Breast epithelium (tissue), 4 donors: ENCODE measurements around the gene RNF123. TPM values are rescaled to one million over a fixed set of nuclear protein-coding genes. Genes with fewer than 3 reads are reported as not detected.
A peak's percentile ranks its signal among the peaks of the same experiment; 100 is the strongest.

Experiments used
- DNase-seq, 2 donors: peaks; one replicate each; pipeline ENCODE4 v3.0.0-alpha.2; 2019; ENCODE audit warnings: low spot score in 2 of 2
- H3K27ac ChIP-seq, 2 donors: fragments of 200-600 bp; sonication (generic) in 1 of 2; one replicate each; pipeline ENCODE4 v1.5.1; 2016 to 2019; ENCODE audit warnings: mild to moderate bottlenecking in 1 of 2
- H3K27me3 ChIP-seq, 2 donors: fragments of 200-600 bp; sonication (generic) in 1 of 2; one replicate each; pipeline versions ENCODE4 v1.5.1 to v1.6.0; 2017 to 2019; ENCODE audit warnings: control low read depth in 1 of 2, mild to moderate bottlenecking in 1 of 2
- H3K36me3 ChIP-seq: fragments of 200-600 bp; one replicate; pipeline ENCODE4 v1.5.1; 2019
- H3K4me1 ChIP-seq, 2 donors: fragments of 200-600 bp; sonication (generic); one replicate each; pipeline ENCODE4 v1.5.1; 2016 to 2019; ENCODE audit warnings: control low read depth in 1 of 2
- H3K4me3 ChIP-seq, 3 donors: fragments of 200-600 bp; sonication (generic); 1 replicate in 2 of 3; 2 replicates in 1 of 3; pipeline ENCODE4 v1.5.1; 2016 to 2019; ENCODE audit warnings: mild to moderate bottlenecking in 3 of 3, moderate library complexity in 2 of 3
- H3K9me3 ChIP-seq, 2 donors: fragments of 200-600 bp; sonication (generic) in 1 of 2; one replicate each; pipeline ENCODE4 v1.5.1; 2016 to 2019; ENCODE audit warnings: control low read depth in 1 of 2
- CTCF ChIP-seq, 3 donors: fragments of 450-650 bp; IDR thresholded peaks; one replicate each; pipeline ENCODE4 v1.5.1; 2016 to 2017; ENCODE audit warnings: antibody characterized with exemption in 3 of 3, mild to moderate bottlenecking in 3 of 3, moderate library complexity in 3 of 3
- POLR2A ChIP-seq: fragments of 450-650 bp; IDR thresholded peaks from one replicate; pipeline ENCODE4 v1.6.1; 2016; ENCODE audit warnings: antibody characterized with exemption, mild to moderate bottlenecking, moderate library complexity
- POLR2AphosphoS5 ChIP-seq, 3 donors: sonication (generic); formaldehyde crosslinking; IDR thresholded peaks; one replicate each; pipeline ENCODE4 v1.6.1; 2017; ENCODE audit warnings: antibody characterized with exemption in 3 of 3
- intact Hi-C: fragments of 100-400 bp; cut with DNase I; formaldehyde crosslinking; loops from one replicate; pipeline ENCODE4 v1.15.1; 2023; ENCODE audit warnings: low total_unique reads
- total RNA-seq, 3 donors: library from RNA; depleted of rRNA; stranded (reverse); fragments of >200 nt; gene quantifications; one replicate each; pipeline ENCODE4 v1.1.0, GENCODE V29; 2016

Gene RNF123
- total RNA-seq, 3 donors from 2014 or later, result 22.1 to 29.8 (median 26.2) TPM

- no peak overlapping the region for H3K4me3 ChIP-seq
- no peaks in the 10 kb centered on the region for H3K27me3 ChIP-seq
- H3K27ac ChIP-seq, result no peak overlapping the region
- H3K4me1 ChIP-seq, result no peaks in the 10 kb centered on the region
- no peaks in the 10 kb centered on the region for H3K9me3 ChIP-seq
- intact Hi-C loops, result no loop called here
- H3K36me3 ChIP-seq, result no peaks in the 10 kb centered on the region
- DNase-seq, result no peak
- no peak for TF ChIP-seq CTCF (IDR thresholded peaks at IDR 0.05)
- no peak for TF ChIP-seq POLR2A
- no peak for TF ChIP-seq POLR2AphosphoS5 (IDR thresholded peaks at IDR 0.05)
Observed at GRCh38 chr3:49713336-49714105, 24.2 kb downstream of the RNF123 start.

GRCh38 chr3:49714728-49715550, 25.6 kb downstream of the RNF123 start:
- intact Hi-C loops, result no loop called here
- no peak for DNase-seq
- H3K27ac ChIP-seq, result no peak overlapping the region
- H3K4me1 ChIP-seq, result peaks cover 0 to 6% of the 10 kb centered on the region in 2 donors
- no peak for TF ChIP-seq CTCF (IDR thresholded peaks at IDR 0.05)
- no peak for TF ChIP-seq POLR2A
- TF ChIP-seq POLR2AphosphoS5 (IDR thresholded peaks at IDR 0.05), result no peak
- H3K27me3 ChIP-seq, result no peaks in the 10 kb centered on the region
- no peaks in the 10 kb centered on the region for H3K9me3 ChIP-seq
- H3K36me3 ChIP-seq, result no peaks in the 10 kb centered on the region
- H3K4me3 ChIP-seq, result no peak overlapping the region

GRCh38 chr3:49715611-49716121, 26.3 kb downstream of the RNF123 start:
- DNase-seq, result peak in 1 of 2 donors; percentile 25
- Histone ChIP-seq H3K36me3 (no peaks in the 10 kb centered on the region), H3K9me3 (no peaks in the 10 kb centered on the region), H3K4me1 (peaks cover 0 to 6% of the 10 kb centered on the region in 2 donors), H3K4me3 (no peak overlapping the region), H3K27ac (no peak overlapping the region), H3K27me3 (no peaks in the 10 kb centered on the region)
- TF ChIP-seq CTCF (IDR thresholded peaks at IDR 0.05) (no peak), POLR2A (no peak), POLR2AphosphoS5 (IDR thresholded peaks at IDR 0.05) (no peak)
- intact Hi-C loops, result no loop called here

GRCh38 chr3:49716169-49716568, 26.8 kb downstream of the RNF123 start:
- intact Hi-C loops, result no loop called here
- no peaks in the 10 kb centered on the region for H3K27me3 ChIP-seq
- DNase-seq, result peak in 1 of 2 donors; percentile 9
- no peak overlapping the region for H3K27ac ChIP-seq
- no peaks in the 10 kb centered on the region for H3K36me3 ChIP-seq
- no peak overlapping the region for H3K4me3 ChIP-seq
- H3K9me3 ChIP-seq, result no peaks in the 10 kb centered on the region
- no peak for TF ChIP-seq POLR2AphosphoS5 (IDR thresholded peaks at IDR 0.05)
- no peak for TF ChIP-seq POLR2A
- no peak for TF ChIP-seq CTCF (IDR thresholded peaks at IDR 0.05)
- peaks cover 0 to 6% of the 10 kb centered on the region in 2 donors for H3K4me1 ChIP-seq
